OCI-LY7 (cell line): Measurements from ENCODE around the gene GARIN5B. TPM values are rescaled to one million over a fixed set of nuclear protein-coding genes. Genes with fewer than 3 reads are reported as not detected.

Experiments used
- BruUV-seq: library from RNA; stranded (reverse); fragments of 400-500 nt; replicated peaks from 2 replicates; lab custom pipeline; 2021; lab: Mats Ljungman, UMichigan
- CTCF ChIA-PET: fragments of 300-600 bp; sonication (Branson Sonifier 250); formaldehyde crosslinking; loops from one replicate; lab custom pipeline; 2022; ENCODE audit warnings: antibody characterized with exemption; ENCODE audit not compliant: unreplicated experiment; lab: Charles Lee
- POLR2A ChIA-PET: fragments of 300-600 bp; sonication (Branson Sonifier 250); formaldehyde crosslinking; loops from one replicate; lab custom pipeline; 2022; ENCODE audit warnings: antibody characterized with exemption; lab: Charles Lee
- DNase-seq: peaks from one replicate; pipeline ENCODE4 v3.0.0-alpha.2; 2015; ENCODE audit warnings: low spot score
- H2AFZ ChIP-seq: fragments of 200-600 bp; sonication (generic), shearing (Covaris generic); 2 replicates; pipeline ENCODE4 v1.6.1; 2014; ENCODE audit warnings: mild to moderate bottlenecking, antibody characterized with exemption, low read length, moderate library complexity
- H3K27ac ChIP-seq: fragments of 200-600 bp; sonication (generic); 2 replicates; pipeline ENCODE4 v1.5.1; 2014; ENCODE audit warnings: mixed run types, low read depth, mild to moderate bottlenecking, moderate library complexity, low read length, inconsistent platforms; ENCODE audit not compliant: poor library complexity, severe bottlenecking
- H3K36me3 ChIP-seq: fragments of 200-600 bp; sonication (generic); 2 replicates; pipeline ENCODE4 v1.6.1; 2014; ENCODE audit warnings: mild to moderate bottlenecking, antibody characterized with exemption, low read length, moderate library complexity, mixed read lengths; ENCODE audit not compliant: insufficient read depth
- H3K4me1 ChIP-seq: fragments of 200-600 bp; sonication (generic); 2 replicates; pipeline ENCODE4 v1.5.1; 2014; ENCODE audit warnings: mild to moderate bottlenecking, low read length; ENCODE audit not compliant: insufficient read depth, poor library complexity, severe bottlenecking
- H3K4me2 ChIP-seq: fragments of 200-600 bp; sonication (generic); 2 replicates; pipeline ENCODE4 v1.6.1; 2014; ENCODE audit warnings: mild to moderate bottlenecking, low read length
- H3K4me3 ChIP-seq: fragments of 200-600 bp; sonication (generic); 2 replicates; pipeline ENCODE4 v1.5.1; 2014; ENCODE audit warnings: mild to moderate bottlenecking, low read depth, low read length; ENCODE audit not compliant: poor library complexity, severe bottlenecking
- H3K79me2 ChIP-seq: fragments of 200-600 bp; sonication (generic); 2 replicates; pipeline ENCODE4 v1.6.1; 2016; ENCODE audit warnings: low read depth, mild to moderate bottlenecking, low read length, moderate library complexity, mixed read lengths; ENCODE audit not compliant: insufficient read depth
- H3K9me2 ChIP-seq: fragments of 200-600 bp; sonication (generic); 2 replicates; pipeline ENCODE4 v1.6.1; 2016; ENCODE audit warnings: mild to moderate bottlenecking, low read length, mixed read lengths; ENCODE audit not compliant: insufficient read depth
- H3K9me3 ChIP-seq: fragments of 200-600 bp; sonication (generic); 2 replicates; pipeline ENCODE4 v1.6.1; 2014; ENCODE audit warnings: mild to moderate bottlenecking, mixed run types, low read length, mixed read lengths
- H4K20me1 ChIP-seq: fragments of 200-600 bp; sonication (generic); 2 replicates; pipeline ENCODE4 v1.6.1; 2014; ENCODE audit warnings: mild to moderate bottlenecking, antibody characterized with exemption, low read length, moderate library complexity, mixed read lengths; ENCODE audit not compliant: insufficient read depth
- CTCF ChIP-seq: fragments of 200-600 bp; sonication (generic); conservative IDR thresholded peaks from 2 replicates; pipeline ENCODE4 v1.5.1; 2014; ENCODE audit warnings: mild to moderate bottlenecking, antibody characterized with exemption, low read length, moderate library complexity, mixed read lengths
- EZH2phosphoT487 ChIP-seq: fragments of 200-600 bp; sonication (generic); IDR thresholded peaks from 2 replicates; pipeline ENCODE4 v1.6.1; 2018; ENCODE audit warnings: low read depth, borderline replicate concordance, mild to moderate bottlenecking, mixed run types, antibody characterized with exemption, low read length, moderate library complexity, mixed read lengths
- intact Hi-C: fragments of 100-400 bp; cut with micrococcal nuclease; formaldehyde crosslinking; loops from one replicate; pipeline ENCODE4 v1.10.0; 2022; ENCODE audit not compliant: unreplicated experiment
- total RNA-seq, 2 experiments: library from RNA; depleted of rRNA in 1 of 2; stranded (reverse); fragments of >200 nt in 1 of 2; shearing (Covaris generic) in 1 of 2; gene quantifications; 2 replicates each; pipeline ENCODE4 v1.2.3, GENCODE V29; 2014 to 2022

The GARIN5B gene
- total RNA-seq, 2 experiments from 2014 or later, result not detected

GRCh38 chr19:55345101-55345817 is 17.8 kb downstream of the GARIN5B start:
- intact Hi-C loops, result no loop called here
- no peaks in the 10 kb centered on the region for H3K36me3 ChIP-seq
- POLR2A ChIA-PET, result no interaction called here
- no peak overlapping the region for H3K27ac ChIP-seq
- H2AFZ ChIP-seq, result no peak overlapping the region
- CTCF ChIA-PET, result no interaction called here
- no peaks in the 10 kb centered on the region for H3K9me2 ChIP-seq
- H3K9me3 ChIP-seq, result no peaks in the 10 kb centered on the region
- no peak overlapping the region for H3K4me2 ChIP-seq
- no peak for DNase-seq
- H3K4me1 ChIP-seq, result peaks cover 15% of the 10 kb centered on the region
- TF ChIP-seq EZH2phosphoT487, result no peak
- TF ChIP-seq CTCF, result no peak
- no peaks in the 10 kb centered on the region for H4K20me1 ChIP-seq
- no peak overlapping the region for H3K4me3 ChIP-seq
- BruUV-seq, result no TSS peak
- H3K79me2 ChIP-seq, result no peaks in the 10 kb centered on the region

- Histone ChIP-seq H3K4me1 (peaks cover 18% of the 10 kb centered on the region), H3K9me3 (no peaks in the 10 kb centered on the region)
- BruUV-seq, result no TSS peak
These were observed 18.6 kb downstream of the GARIN5B start for GRCh38 chr19:55344444-55344843.

More at GRCh38 chr19:55344444-55344843, 18.6 kb downstream of the GARIN5B start:
- Histone ChIP-seq H2AFZ (no peak overlapping the region), H3K4me3 (no peak overlapping the region), H3K36me3 (no peaks in the 10 kb centered on the region), H3K9me2 (no peaks in the 10 kb centered on the region), H3K27ac (no peak overlapping the region), H3K4me2 (no peak overlapping the region), H3K79me2 (no peaks in the 10 kb centered on the region), H4K20me1 (no peaks in the 10 kb centered on the region)
- intact Hi-C loops, result no loop called here
- TF ChIP-seq CTCF (no peak), EZH2phosphoT487 (no peak)
- CTCF ChIA-PET, result no interaction called here
- DNase-seq, result no peak
- POLR2A ChIA-PET, result interaction anchor here (0.7 kb wide), 1 partner anchor 42 kb away, joined by 3 read pairs; no protein-coding TSS in a partner anchor
